Stimulated activated naive CD4-positive, alpha-beta T cell treated with Interleukin-2 at 50 U/mL for 16 hours (primary cell): Measurements from ENCODE around the gene FERMT2.
"Not testable (repeated sequence)": the region's sequence is repeated elsewhere in the genome, so short reads cannot be mapped to it uniquely, and the experiment has no call there.

ENCODE experiments used
- DNase-seq: peaks from one replicate; lab custom pipeline; 2025; lab: John Stamatoyannopoulos, UW

Gene FERMT2

DNA sequence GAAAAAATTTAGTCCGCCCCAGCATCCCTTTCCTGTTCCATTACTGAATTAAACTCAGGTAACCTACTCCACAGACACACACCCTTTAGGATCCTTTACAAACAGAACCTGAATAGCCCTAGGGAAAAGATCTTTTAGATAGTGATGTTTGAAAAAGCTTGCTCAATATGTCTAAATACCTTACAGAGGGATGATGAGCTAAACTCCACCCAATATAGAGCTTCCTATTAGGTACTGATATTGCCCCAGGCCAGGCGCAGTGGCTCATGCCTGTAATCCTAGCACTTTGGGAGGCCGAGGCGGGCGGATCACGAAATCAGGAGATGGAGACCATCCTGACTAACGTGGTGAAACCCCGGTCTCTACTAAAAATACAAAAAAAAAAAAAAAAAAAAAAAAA, 50.1 kb downstream of the FERMT2 start:
- DNase-seq: no peak

DNA sequence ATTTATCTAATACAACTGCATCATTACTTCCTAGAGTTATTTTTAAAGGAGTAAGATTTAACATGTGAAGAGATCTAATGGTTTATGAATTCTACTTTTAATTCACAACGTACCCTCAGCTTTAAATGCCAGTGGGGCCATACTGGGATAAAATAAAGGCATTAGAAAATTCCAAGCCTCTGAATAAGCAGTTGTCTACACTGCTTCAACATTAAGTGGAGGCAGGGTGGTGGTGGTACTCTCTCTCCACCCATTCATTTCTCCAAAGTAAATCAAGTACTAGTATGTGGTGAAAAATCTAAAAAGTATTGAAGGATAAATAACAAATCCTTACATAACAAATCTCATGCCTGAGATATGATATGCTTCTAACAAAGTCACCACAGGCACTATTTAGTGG, 52.4 kb downstream of the FERMT2 start:
- no peak for DNase-seq

- no peak for DNase-seq
Observed at GRCh38 chr14:52895000-52895399, 55.9 kb downstream of the FERMT2 start.

GRCh38 chr14:52891800-52892199, 59.0 kb downstream of the FERMT2 start:
- DNase-seq: no peak

GRCh38 chr14:52888839-52889838, 61.7 kb downstream of the FERMT2 start:
- DNase-seq: no peak

- DNase-seq: no peak
Observed at GRCh38 chr14:52888159-52888558, 62.7 kb downstream of the FERMT2 start.

GRCh38 chr14:52885230-52885629, 65.6 kb downstream of the FERMT2 start:
- no peak for DNase-seq

DNA sequence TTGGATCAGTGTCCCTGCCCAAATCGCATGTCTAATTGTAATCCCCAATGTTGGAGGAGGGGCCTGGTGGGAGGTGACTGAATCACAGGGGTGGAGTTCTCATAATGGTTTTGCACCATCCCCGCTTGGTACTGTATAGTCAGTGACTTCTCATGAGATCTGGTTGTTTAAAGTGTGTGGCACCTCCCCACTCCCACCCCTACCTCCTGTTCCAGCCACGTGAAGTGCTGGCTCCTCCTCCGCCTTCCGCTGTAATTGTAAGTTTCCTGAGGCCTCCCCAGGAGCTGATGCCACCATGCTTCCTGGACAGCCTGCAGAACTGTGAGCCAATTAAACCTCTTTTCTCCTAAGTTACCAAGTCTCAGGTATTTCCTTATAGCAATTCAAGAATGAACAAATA, 67.2 kb downstream of the FERMT2 start:
- no peak for DNase-seq

- no peak for DNase-seq
Observed at GRCh38 chr14:52882824-52883223, 68.0 kb downstream of the FERMT2 start.

- no peak for DNase-seq
Observed at GRCh38 chr14:52879958-52880357, 70.9 kb downstream of the FERMT2 start.

- DNase-seq: no peak
Observed at GRCh38 chr14:52878946-52879345, 71.9 kb downstream of the FERMT2 start.

DNA sequence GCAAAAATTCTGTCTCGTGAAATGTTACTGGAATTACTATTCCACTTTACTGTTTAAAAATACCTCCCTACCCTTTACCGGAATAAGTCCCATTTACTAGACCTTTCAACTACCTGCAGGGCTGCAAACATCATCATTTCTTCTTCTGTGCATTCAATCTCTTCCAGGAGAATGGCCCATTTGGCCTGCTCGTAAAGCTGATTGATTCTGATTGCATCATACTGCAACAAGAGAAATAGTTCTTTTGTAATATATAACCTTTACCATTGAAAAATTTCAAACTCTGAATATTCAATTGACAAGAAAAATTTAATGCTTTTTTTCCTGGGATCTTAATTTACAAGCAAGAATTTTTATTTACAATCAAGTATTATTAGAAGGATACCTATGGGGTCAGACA, 72.4 kb downstream of the FERMT2 start:
- no peak for DNase-seq

- DNase-seq: no peak
Observed at GRCh38 chr14:52877628-52878027, 73.2 kb downstream of the FERMT2 start.

GRCh38 chr14:52876806-52877205, 74.0 kb downstream of the FERMT2 start:
- DNase-seq: no peak

DNA sequence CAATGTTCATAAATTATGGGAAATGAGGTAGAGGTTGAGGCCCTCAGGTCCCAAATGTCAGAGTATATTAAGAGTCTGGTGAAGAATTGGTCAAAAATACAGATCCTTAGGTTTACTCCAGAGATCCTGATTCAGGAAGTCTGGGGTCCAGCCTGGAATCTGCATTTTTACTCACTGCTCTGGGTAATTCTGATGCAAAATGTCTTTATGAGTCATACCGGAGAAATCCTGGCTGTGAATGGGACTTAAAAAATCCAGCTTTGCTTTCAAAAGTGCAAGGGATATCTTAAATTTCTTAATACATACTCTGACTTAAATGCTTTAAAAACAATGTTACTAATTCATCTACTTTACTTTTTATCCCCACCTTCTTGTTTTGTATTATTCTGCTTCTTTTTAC, 74.5 kb downstream of the FERMT2 start:
- no peak for DNase-seq

- DNase-seq: no peak
Observed at GRCh38 chr14:52875707-52876106, 75.1 kb downstream of the FERMT2 start.

DNA sequence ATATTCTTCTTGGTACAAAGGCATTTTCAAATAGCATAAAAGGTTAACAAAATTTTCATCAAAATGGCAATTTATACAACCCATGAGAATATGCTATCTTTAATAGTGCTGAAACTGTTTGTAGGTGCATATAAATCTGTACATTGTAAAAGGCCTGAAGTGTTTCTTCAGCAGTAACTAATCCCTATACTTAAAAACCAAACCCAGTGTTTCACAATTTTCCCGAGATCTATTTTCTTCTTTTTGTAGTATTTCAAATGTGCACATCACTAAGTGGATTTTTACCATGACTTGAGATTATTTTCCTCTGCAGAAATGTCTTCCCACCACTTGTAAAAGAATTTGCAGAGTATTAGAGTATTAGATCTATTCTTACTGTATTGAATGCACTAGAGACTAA, 76.5 kb downstream of the FERMT2 start:
- no peak for DNase-seq

DNA sequence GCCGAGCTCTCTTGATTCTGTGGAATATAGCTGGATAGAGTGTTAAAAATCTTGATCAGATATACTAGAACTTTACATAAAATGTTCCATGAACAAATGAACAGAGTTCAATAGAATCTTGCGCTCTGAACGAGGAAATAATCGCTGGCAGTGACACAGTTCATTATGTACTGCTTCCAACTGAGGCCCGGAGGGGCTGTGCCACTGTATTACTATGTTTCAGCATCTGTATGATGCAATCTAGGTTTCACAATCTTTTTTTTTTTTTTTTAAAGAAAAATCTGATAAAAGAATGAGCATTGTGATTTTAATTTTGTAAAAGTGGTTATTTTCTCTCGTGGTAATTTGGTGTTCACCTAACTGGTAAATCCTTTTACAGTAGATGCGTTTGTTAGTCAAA, 77.2 kb downstream of the FERMT2 start:
- no peak for DNase-seq

GRCh38 chr14:52873065-52873464, 77.8 kb downstream of the FERMT2 start:
- no peak for DNase-seq

DNA sequence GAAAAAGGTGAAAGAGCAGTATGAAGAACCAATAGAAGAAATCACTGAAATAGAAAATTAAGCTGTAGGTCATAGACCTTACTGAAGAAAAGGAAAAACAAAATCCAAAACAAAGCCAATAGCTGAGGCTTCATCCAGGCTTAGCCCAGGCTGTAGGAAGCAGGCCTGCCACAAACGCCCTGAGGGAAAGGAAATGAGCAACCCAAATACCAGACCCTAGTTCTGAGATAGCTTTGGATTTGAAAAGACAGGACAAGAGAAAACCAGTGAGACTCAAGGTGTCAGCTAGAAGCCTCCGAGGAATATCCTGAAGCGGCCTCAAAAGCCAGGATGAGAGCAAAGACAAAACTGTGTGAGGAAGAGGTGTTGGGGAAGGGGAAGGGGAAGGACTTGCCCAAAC, 79.2 kb downstream of the FERMT2 start:
- DNase-seq: no peak

DNA sequence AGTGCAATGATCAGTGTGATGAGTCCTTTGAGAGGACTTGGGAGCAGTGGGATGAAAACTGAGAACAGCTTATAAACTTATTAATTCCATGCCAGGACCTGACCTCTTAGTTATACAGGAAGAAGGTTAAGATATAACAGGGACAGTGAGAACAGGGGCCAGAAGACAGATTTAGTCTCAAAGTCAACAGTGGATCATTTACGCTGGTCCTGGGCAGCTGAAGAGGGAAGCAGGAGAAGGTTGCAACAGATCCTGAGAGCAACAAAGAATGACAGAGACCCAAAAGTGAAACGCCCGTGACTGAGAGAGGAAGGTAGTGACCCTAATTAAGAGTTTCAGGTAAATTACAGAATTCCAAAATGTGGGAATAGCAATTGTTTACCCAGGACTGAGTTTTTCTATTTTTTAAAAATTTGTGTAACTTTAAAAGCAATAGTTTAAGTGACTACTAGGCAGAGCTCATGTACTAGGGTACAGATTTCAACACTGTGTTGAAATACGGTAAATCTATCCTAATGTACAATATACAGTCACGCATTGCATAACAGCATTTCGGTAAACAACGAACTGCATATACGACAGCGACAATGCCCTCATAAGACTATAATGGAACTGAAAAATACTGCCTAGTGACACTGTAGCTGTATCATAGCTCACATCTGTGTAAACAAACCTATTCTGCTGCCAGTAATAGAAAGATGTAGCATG, 81.8 kb downstream of the FERMT2 start:
- no peak for DNase-seq

DNA sequence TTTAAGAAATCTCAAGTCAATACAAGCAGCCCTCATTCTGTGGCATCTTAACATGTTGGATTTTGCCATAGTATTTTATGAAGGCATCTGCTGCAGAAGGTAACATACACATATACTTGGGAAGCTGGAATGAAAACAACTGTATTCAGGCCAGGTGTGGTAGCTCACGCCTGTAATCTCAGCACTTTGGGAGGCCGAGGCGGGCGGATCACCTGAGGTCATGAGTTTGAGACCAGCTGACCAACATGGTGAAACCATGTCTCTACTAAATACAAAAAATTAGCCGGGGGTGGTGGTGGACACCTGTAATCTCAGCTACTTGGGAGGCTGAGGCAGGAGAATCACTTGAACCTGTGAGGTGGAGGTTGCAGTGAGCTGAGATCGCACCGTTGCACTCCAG, 86.0 kb downstream of the FERMT2 start:
- DNase-seq: not testable (repeated sequence)

DNA sequence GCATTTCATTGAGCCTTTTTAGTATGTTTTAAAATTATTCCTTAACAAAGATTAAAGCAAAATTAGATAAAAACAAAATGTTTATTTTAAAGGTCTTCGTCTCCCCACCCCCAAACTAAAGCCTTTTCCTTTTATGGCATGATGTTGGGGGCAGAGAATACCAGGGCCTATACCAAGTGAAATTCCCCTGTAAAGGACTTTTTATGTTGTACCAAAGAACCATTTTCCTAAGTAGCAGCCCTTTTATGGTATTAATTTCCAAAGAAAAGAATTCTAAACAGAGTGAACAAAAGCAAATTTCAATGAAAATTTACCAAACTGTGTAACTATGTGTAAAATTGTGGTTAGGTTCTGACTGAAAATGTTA, 87.5 kb downstream of the FERMT2 start:
- DNase-seq: no peak
